Fibroblast of pulmonary artery (primary cell): Measurements from ENCODE around the gene RASAL1.

ENCODE experiments used
- DNase-seq: peaks from one replicate; pipeline ENCODE4 v3.0.0-alpha.2; 2010; ENCODE audit warnings: low read depth
- H3K4me3 ChIP-seq: replicated peaks from 2 replicates; pipeline ENCODE4 v1.5.1; 2011; ENCODE audit warnings: low read depth, mild to moderate bottlenecking, control low read depth, low read length, moderate library complexity
- TF ChIP-seq, protein P1 (sequence below): IDR thresholded peaks from 2 replicates; pipeline ENCODE4 v1.5.1; 2011; ENCODE audit warnings: mild to moderate bottlenecking, control low read depth, low read length, inconsistent platforms; ENCODE audit errors: missing control alignments

RASAL1 gene

DNA sequence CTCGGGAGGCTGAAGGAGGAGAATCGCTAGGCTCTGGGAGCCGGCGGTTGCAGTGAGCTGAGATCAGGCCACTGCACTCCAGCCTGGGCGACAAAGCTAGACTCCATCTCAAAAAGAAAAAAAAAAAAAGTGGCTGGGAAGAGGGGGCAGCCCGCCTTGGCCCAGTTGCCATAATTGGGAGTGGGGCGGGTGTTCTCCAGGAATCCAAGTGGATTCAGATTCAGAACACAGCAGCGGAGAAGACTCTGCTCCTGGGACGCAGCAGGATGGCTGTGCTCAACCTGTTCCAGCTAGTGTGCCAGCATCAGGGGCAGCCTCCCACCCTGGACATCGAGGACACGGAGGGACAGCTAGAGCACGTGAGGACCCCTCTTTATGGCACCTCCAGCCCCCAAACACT lies 19.5 kb upstream of the RASAL1 start:
- TF ChIP-seq, protein P1, sequence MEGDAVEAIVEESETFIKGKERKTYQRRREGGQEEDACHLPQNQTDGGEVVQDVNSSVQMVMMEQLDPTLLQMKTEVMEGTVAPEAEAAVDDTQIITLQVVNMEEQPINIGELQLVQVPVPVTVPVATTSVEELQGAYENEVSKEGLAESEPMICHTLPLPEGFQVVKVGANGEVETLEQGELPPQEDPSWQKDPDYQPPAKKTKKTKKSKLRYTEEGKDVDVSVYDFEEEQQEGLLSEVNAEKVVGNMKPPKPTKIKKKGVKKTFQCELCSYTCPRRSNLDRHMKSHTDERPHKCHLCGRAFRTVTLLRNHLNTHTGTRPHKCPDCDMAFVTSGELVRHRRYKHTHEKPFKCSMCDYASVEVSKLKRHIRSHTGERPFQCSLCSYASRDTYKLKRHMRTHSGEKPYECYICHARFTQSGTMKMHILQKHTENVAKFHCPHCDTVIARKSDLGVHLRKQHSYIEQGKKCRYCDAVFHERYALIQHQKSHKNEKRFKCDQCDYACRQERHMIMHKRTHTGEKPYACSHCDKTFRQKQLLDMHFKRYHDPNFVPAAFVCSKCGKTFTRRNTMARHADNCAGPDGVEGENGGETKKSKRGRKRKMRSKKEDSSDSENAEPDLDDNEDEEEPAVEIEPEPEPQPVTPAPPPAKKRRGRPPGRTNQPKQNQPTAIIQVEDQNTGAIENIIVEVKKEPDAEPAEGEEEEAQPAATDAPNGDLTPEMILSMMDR, result no peak
- no peak for DNase-seq
- no peak overlapping the region for H3K4me3 ChIP-seq

DNA sequence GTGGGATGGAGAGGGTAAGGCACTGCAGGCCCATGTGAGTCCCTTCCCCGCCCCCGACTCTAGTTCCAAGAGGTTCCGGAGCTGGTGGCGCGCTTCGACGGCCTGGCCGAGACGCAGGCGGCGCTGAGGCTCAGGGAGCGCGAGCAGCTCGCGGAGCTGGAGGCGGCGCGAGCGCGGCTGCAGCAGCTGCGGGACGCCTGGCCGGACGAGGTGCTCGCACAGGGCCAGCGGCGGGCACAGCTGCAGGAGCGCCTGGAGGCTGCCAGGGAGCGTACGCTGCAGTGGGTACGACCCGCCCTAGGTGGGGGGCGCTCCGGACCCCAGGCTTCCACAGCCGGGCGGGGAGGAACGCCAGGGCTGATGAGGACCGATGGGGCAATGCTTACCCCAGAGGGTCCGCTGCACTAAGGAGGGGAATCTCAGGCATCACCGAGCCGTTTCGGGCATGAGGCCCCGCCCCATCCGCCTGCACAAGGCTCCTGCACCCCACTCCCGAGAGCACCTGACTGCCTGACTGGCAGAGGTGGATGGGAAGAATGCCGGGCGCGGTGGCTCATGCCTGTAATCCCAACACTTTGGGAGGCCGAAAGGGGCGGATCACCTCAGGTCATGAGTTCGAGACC lies 18.9 kb upstream of the RASAL1 start:
- H3K4me3 ChIP-seq, result peak overlapping the region; percentile 17
- peak; percentile 28 for DNase-seq
- TF ChIP-seq, protein P1, result no peak

DNA sequence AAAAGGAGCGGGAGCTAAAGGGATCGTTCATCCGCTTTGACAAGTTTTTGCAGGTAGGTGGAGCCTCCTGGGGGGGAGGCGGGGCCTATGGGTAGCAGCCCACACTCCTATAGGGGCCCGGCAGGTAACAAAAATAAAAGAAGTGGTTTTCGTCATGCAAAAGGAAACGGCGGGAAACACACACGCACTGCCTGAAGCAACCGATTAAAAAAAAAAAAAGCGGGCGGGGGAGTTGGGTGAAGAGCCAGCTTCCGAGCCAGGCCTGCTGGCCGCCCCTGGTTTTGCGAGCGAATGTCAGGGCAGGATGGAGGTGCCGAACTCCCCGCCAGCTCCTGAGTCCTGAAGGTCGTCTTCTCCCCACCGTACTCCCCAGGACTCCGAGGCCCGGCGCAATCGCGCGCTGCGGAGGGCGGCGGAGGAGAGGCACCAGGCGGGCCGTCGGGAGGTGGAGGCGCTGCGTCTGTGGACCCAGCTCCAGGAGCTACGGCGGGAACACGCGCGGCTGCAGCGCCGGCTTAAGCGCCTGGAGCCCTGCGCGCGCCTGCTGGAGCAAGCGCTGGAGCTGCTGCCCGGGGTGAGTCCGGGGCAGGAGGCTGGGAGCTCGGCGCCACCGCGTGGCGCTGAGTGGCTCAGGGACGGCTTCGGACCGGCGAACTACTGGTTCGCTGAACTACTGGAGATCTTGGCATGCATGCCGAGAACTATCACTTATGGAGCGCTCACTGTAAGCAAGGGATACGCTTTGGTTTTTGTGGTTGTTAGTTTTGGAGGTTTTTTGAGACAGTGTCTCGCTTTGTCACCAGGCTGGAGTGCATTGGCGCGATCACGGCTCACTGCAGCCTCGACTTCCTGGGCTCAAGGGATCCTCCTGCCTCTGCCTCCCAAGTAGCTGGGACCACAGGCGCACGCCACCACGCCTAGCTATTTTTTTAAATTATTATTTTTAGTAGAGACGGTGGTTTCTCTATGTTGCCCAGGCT lies 17.6 kb upstream of the RASAL1 start:
- TF ChIP-seq, protein P1, result peak; percentile 42
- peak overlapping the region; percentile 33 for H3K4me3 ChIP-seq
- DNase-seq, result peak; percentile 76

DNA sequence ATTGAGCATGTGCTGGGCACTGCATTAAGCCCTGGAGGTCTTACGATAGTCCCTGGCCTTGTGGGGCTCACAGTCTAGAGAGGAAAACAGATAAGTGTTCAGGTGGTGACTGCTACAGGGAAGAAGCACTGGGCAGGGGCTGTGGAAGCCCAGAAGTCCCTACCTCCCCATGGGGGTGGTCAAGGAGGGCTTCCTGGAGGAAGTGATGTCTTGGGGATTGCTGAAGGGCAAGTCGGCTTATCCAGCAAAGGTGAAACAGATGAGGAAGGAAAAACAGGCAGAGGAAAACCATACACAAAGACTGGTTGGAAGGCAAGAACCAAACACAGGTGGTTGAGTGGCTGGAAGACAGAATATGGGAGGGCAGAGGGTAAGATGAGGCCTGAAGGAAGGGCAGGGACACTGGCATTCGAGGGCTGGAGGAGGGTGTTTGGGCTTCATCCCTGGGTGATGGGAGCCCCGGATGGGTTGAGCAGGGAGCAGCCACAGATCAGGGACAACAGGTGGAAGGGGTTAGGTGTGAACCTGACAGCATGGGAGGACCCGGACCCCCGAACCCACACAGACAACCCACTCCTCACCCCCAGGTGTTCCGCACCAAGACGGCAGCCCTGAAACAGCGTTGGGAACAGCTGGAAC lies 16.8 kb upstream of the RASAL1 start:
- DNase-seq, result no peak
- TF ChIP-seq, protein P1, result no peak
- peak overlapping the region; percentile 33 for H3K4me3 ChIP-seq

DNA sequence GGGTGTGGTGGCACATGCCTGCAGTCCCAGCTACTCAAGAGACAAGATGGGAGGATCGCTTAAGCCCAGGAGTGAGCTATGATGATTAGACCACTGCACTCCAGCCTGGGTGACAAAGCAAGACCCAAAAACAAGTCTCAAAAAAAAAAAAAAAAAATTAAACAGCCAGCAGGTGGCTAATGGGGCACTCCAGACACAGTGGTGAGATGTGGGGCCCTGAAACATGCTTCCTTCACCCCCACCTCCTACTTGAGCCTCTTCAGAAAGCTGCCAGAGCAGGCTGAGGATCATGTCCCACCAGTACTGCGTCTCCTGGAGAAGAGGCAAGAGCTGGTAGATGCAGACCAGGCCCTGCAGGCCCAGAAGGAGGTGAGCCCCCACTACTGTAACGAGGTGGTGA lies 16.1 kb upstream of the RASAL1 start:
- no peak overlapping the region for H3K4me3 ChIP-seq
- TF ChIP-seq, protein P1, result no peak
- DNase-seq, result no peak

DNA sequence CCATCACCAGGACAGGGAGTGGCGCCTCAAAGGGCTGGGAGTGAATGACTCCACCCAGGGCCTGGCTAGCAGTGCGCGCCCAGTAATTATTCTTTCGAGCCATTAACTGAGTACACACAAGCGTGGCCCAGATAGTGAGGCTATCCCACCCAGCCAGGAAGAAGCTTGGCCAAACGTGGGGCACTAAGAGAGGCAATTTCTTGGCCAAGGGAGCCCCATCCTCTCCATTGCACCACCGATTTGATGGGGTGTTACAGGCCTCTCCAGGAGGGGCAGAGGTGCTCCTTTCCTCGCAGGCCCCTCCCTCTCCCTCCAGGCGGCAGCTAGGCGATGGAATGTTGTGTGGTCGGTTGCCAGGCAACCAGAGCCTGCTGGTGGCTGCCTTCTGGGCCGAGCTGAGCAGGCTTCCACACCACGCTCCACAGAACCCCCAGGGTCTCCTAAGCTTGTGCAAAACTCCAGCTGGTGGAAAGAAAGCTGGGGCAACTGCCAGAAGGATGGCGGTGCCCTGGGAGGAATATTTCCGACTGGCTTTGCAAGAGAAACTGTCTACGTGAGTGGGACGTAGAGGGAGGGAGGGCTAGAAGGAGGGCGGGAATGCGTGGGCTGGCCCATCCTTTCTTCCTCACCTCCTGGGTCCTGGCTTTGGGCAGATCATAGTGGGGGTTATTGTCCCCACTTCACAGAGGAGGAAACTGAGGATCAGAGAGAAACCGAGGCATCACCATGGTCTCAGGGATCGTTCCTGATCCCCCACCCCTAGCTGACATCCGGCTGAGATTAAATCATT lies 14.0 kb upstream of the RASAL1 start, which contains the start of gene CFAP73:
TSS of gene CFAP73 (plus strand) at position 364 of the 790 bp plus-strand sequence. CDS start at position 498, 134 bp downstream.
- peak; percentile 85 for DNase-seq
- no peak within 1 kb of the TSS for H3K4me3 ChIP-seq
- TF ChIP-seq, protein P1, result no peak
